ENCODE data around the gene TTI1.

DNA sequence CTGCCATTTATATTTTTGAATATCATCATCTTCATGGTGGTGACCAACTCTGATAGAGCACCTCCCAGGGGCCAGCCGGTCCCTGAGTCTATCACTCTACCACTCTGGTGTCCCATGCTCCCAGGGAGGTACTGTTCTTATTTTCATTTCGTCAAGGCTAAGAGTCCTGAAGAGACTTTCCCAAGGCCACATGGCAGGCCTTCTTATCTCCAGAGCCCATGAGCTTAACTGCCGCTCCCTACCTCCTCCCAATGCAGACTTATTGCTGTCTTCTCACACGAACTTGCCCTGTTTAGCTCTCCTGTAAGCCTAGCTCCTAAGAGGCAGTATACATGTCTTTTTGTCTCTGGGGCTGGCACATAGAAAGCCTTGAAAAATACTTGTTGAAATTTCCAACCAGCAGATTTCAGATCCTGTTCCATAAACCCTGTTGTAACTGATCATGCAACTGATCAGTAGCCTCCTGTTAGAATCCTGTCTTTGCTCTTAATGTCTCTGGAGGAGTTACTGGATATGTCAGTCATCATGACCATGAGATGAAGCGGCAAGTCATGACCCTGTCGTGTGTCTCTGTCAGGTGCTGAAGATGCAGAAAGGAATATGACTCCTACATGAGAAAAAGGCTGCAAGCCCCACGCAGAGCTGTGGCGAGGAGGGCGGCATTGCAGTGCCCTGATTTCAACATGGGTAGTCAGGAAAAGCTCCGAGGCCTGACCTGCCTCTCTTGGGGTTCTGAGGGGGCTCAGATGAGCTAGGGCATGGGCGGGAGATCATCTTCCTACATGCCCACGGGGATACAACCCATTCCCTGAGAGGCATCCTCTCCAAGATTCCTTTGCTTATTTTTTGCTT lies 60.0 kb downstream of the TTI1 start:
- TF ChIP-seq POLR2AphosphoS5 (IDR thresholded peaks at IDR 0.05; ENCODE audit: low read depth, low read length), result no peak
- TF ChIP-seq TAF1 (IDR thresholded peaks at IDR 0.05; ENCODE audit: borderline replicate concordance, low read depth, low read length), result no peak
- no peak for TF ChIP-seq POLR2A (IDR thresholded peaks at IDR 0.05; ENCODE audit: low read depth, low read length)

Measured in GM12892 (cell line).